ENCODE data around the gene MPPED1.

GRCh38 chr22:43433451-43434274 lies 21.8 kb downstream of the MPPED1 start:
- TF ChIP-seq CTCF (IDR thresholded peaks at IDR 0.05) (no peak), POLR2A (IDR thresholded peaks at IDR 0.05) (no peak)
